Mesodermal cell (in vitro differentiated cells): ENCODE results near the gene ACY1. TPM values are rescaled to one million over a fixed set of nuclear protein-coding genes. Genes with fewer than 3 reads are reported as not detected.

Experiments
- H3K27ac ChIP-seq: 2 replicates; pipeline ENCODE4 v1.7.0; 2013; ENCODE audit warnings: mild to moderate bottlenecking, low read depth, low read length, moderate library complexity; ENCODE audit not compliant: severe bottlenecking
- H3K36me3 ChIP-seq: 2 replicates; pipeline ENCODE4 v1.7.1; 2013; ENCODE audit warnings: mild to moderate bottlenecking, low read length, moderate library complexity; ENCODE audit not compliant: control insufficient read depth, insufficient read depth
- H3K4me1 ChIP-seq: one replicate; pipeline ENCODE4 v1.7.1; 2013; ENCODE audit warnings: mild to moderate bottlenecking, low read length; ENCODE audit not compliant: insufficient read depth, control insufficient read depth, poor library complexity, severe bottlenecking
- H3K4me3 ChIP-seq: 2 replicates; pipeline ENCODE4 v1.7.0; 2013; ENCODE audit warnings: low read length, control low read depth, mild to moderate bottlenecking; ENCODE audit not compliant: insufficient read depth, poor library complexity, severe bottlenecking; ENCODE audit errors: extremely low read depth
- H3K9me3 ChIP-seq: 2 replicates; pipeline ENCODE4 v1.7.1; 2013; ENCODE audit warnings: mild to moderate bottlenecking, low read length, moderate library complexity; ENCODE audit not compliant: control insufficient read depth
- WGBS, 2 experiments: methylation state at CpG; one replicate each; pipeline ENCODE4 v1.1.5; 2013; ENCODE audit warnings: missing lambda C conversion rate in 2 of 2; ENCODE audit not compliant: insufficient coverage in 2 of 2; 5-methylcytosine and 5-hydroxymethylcytosine counted together
- polyA plus RNA-seq, 2 experiments: library from polyadenylated mRNA; stranded (reverse); fragments of 50-300 nt; gene quantifications; one replicate each; pipeline ENCODE4 v1.2.3, GENCODE V29; 2013

Gene ACY1
- polyA plus RNA-seq (2013, experiment 1 of 2): 32.6 TPM
- polyA plus RNA-seq (2013, experiment 2 of 2): 27.5 TPM

DNA sequence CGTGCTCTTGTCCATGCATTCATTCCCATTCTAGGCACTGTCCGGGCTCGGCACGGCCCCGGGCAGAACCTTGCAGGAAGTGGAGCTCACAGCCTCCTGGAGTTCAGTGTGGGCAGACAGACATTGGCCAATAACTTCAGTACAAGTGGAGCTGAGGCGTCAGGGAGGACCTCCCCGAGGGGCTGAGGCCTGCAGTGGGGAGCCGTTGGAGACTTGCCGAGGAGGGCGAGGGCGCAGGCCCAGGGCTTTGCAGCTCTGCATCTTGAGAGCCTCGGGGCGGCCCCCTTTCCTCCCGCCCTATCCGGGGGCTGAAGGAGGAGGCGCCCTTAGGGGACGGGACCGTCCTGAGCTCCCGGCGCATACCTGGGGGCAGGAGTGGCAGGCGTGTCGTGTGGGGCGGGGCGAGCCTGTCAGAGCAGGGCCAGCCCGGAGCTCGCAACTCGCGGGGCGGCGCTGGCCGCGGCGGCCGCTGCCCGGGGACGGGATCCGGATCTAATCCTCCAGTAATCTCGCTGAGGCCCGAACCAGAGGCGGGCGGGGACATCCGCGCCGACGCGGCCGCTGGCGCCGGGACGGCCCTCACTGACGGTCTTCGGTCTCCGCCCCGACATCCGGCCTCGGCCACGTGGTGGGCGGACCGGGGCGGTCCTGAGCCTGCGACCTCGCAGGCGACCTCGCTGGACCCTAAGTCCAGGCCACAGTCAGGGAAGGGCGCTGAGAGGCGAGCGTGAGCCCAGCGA, at the start of gene ACY1:
ACY1 (plus strand) TSS at position 698 of the 740 bp plus-strand sequence. CDS start 530 bp downstream, outside the sequence.
- whole genome bisulfite sequencing, 2 experiments: 0 to 2% methylated on average over 46 to 59 of the region's 68 CpGs
- peak within 1 kb of the TSS; percentile 56 for H3K4me3 ChIP-seq
- H3K4me1 ChIP-seq: peaks cover 5% of the 10 kb centered on the region
- H3K36me3 ChIP-seq: peaks cover 12% of the 10 kb centered on the region
- peak within 1 kb of the TSS; percentile 94 for H3K27ac ChIP-seq
- no peaks in the 10 kb centered on the region for H3K9me3 ChIP-seq

DNA sequence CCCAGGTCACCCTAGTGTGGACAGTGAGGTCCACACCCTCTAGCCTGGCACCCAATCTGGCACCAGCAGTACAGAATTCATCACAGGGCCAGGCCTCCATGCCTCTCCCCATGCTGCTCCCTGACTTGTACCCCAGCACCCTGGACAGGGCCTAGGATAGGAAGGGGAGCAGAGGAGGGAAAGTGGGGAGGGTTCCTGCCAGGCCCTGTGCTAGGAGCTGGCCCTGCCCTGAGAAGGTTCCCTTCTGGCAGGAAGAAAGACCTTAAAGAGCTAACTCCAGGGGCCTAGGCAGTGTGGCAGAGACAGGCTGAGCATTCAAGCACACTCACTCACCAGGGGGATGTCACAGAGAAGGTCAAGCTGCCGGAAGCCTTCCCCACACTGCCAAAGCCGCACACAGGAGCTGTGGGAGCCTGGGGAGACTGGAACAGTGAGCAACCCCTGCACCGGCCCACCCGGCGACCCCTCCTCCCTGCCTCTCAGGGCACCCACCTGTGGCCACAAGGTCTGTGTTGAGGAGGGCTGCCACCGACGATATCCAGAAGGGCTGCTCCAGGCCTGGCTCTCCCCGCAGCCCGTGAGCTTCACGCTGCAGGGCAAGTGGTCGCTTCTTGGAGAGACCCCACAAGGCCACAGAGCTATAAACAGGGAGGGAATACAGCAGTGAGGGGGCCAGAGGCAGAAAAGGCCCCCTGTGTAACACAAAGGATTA, 49.0 kb upstream of the ACY1 start:
- no peak overlapping the region for H3K4me3 ChIP-seq
- no peak overlapping the region for H3K27ac ChIP-seq
- 96% methylated on average over 4 to 9 of the region's 11 CpGs for WGBS, 2 experiments
- peaks cover 70% of the 10 kb centered on the region for H3K36me3 ChIP-seq
- H3K4me1 ChIP-seq: no peaks in the 10 kb centered on the region
- no peaks in the 10 kb centered on the region for H3K9me3 ChIP-seq

DNA sequence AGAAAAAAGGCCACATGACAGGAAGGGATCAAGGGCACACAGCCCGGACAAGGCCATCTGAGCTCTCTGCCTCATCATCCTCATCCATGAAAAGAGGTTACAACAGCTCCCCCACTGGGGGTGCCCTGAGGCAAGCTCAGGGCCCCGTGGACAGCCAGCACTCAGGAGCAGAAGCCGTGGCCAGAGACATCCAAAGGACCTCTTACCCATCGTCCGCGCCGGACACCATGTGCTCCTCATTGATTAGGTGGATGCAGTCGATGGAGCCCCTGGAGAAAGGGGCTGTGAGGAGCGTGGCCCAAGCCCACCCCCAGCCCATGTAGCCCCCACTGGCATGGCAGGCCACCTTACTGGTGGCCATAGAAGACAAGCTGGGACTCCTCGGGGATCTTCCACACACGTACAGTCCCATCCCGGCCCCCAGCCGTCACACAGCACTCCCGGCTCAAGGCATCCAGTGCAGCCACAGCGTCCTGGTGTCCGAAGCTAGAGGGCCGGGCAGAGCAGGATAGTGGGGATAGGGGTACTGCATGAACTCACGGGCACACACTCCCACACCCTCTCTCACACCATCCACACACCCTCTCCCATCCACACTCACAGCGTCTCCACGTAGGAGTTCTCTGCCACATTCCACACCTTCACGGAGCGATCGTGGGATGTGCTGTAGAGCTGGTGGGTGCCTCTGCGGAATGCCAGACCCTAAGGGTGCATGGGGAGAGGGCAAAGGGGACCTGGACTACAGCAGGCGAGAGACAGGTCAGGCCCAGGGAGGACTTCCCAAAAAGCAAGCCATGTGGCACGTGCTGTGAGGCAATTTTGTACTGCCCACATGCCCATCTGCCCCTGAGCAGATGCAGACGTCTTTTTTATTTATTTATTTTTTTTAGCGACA, 48.1 kb upstream of the ACY1 start:
- no peak overlapping the region for H3K27ac ChIP-seq
- H3K9me3 ChIP-seq: no peaks in the 10 kb centered on the region
- H3K4me3 ChIP-seq: no peak overlapping the region
- WGBS, 2 experiments: 94 to 97% methylated on average over 18 to 20 of the region's 28 CpGs
- peaks cover 5% of the 10 kb centered on the region for H3K4me1 ChIP-seq
- peaks cover 72% of the 10 kb centered on the region for H3K36me3 ChIP-seq

DNA sequence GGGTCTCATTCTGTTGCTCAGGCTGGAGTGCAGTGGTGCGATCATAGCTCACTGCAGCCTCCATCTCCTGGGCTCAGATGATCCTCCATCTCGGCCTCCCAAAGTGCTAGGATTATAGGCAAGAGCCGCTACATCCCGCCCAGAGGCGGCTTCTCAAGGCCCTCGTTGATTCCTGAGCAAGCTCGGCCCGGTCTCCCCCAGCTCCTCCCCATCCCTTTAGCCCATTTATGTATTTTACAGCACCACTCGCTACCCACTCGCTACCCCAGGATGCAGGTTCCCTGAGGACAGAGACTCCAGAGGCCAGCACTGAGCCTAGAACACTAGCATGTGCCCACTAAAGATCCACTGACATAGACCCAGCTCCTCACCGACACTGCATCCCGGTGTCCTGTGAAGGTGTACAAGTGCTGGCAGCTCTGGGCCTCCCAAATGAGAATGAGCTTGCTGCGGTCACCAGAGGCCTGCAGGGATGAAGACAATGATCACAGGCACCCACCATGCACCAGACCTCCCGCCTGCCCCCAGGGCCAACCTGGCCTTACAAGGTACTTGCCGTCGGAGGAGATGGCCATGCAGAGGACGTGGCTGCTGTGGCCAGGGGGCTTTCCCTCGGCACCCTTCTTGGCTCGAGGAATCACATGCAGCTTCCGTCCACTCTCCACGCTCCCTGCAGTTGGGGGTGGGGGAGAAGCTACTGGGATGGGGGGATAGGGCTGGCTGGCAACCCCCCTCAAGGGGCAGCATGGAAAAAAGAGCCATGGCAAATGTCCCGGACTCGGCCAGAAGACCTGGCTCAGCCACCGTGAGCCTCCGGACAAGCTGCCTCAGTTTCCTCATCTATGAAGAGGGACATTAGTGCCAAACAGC, 47.2 kb upstream of the ACY1 start:
- Histone ChIP-seq H3K4me3 (no peak overlapping the region), H3K9me3 (no peaks in the 10 kb centered on the region), H3K36me3 (peaks cover 73% of the 10 kb centered on the region), H3K27ac (no peak overlapping the region), H3K4me1 (peaks cover 10% of the 10 kb centered on the region)
- WGBS, 2 experiments: 93 to 99% methylated on average over 18 to 19 of the region's 25 CpGs

DNA sequence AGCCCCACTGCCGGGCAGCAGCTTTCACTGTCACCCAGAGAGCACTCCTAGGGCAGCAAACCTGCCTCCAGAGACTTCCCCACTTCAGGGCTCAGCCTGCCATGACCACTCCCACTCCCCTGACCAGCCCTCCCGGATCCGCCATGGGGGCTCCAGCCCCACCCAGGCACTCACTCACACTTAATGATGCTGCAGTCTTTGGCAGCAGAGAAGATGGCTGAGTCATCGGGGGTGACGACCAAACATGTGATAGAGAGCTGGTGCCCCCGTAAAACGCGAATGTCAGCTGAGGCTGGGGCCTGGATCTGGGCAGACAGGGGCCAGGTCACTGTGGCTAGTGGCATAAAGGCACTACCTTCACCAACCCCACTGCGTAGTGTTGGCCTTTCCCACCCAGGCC, 46.3 kb upstream of the ACY1 start:
- H3K27ac ChIP-seq: no peak overlapping the region
- H3K36me3 ChIP-seq: peaks cover 73% of the 10 kb centered on the region
- H3K4me3 ChIP-seq: no peak overlapping the region
- H3K9me3 ChIP-seq: no peaks in the 10 kb centered on the region
- WGBS, 2 experiments: 92% methylated on average over 9 of the region's 9 CpGs
- H3K4me1 ChIP-seq: peaks cover 10% of the 10 kb centered on the region

DNA sequence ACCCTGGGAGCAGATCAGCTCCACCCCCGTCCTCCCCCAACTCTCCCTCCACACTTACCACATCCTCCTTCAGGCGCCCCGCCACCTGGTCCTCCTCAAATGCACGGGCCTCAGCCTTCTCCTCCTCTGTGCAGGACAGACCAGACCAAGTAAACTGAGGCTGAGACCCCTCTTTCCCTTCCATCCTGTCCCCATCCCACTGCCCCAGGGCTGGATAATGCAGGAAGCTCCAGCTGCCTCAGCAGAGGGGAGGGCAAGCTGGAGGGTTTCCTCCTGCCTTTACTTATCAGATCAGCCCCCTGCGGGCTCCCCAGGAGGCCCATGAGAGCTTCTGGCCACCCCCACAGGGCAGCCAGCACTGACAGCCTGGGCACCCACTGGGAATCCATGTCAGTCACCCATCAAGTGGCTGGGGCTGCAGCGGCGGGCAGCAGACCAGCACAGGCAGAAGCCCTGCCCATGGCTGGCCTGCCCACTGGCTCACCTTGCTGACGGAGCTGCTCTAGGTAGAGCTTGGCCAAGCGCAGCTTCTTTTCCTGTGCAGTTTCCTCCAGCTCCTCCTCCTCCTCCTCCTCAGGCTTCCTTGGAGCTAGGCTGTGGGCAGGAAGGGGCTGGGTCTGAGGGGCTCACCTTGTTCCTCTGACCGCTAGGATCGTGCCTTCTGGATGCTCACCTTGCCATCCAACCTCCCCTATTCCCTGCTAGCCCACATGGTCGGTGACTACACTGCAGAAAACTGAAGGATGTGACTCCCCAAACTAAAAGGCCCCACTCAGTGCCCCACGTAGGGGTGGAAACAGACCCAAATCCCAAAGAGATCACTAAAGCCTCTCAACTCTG, 45.5 kb upstream of the ACY1 start:
- Histone ChIP-seq H3K27ac (no peak overlapping the region), H3K36me3 (peaks cover 67% of the 10 kb centered on the region)

DNA sequence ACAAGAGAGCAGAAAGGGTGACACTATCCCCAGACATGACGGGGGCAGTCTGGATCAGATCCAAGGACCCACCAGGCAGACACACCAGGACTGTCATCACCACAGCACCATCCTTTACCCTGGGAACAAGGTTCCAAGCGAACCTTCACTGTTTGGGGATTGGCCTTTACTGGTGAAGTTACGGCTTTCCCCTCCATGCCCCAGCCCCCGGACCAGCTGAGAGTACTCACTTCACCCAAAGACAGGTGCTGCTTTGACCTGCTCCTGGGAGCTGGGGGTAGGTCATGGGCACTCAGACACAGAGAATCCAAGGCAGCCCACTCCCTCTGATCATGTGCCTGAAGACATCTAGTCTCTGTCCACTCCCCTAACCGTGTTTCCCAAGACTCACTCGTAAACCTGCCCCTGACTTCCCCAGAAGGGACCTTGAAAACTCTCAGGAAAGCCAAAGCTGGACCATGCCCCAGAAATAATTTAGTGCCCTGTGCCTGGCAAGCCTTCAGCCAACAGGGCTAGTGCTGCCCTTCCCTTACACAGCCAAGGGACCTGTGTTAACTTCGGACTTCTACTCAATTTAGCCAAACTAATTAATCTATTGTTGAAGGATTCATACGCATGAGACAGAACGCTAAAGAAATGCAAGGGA, 44.4 kb upstream of the ACY1 start:
- Histone ChIP-seq H3K4me3 (no peak overlapping the region), H3K27ac (no peak overlapping the region), H3K4me1 (peaks cover 18% of the 10 kb centered on the region), H3K9me3 (no peaks in the 10 kb centered on the region), H3K36me3 (peaks cover 57% of the 10 kb centered on the region)
- WGBS, 2 experiments: 91 to 93% methylated on average over 6 to 7 of the region's 9 CpGs

More for the DNA sequence above, 45.5 kb upstream of the ACY1 start:
- Histone ChIP-seq H3K9me3 (no peaks in the 10 kb centered on the region), H3K4me1 (peaks cover 15% of the 10 kb centered on the region), H3K4me3 (no peak overlapping the region)
- 93 to 98% methylated on average over 7 to 8 of the region's 13 CpGs for WGBS, 2 experiments

DNA sequence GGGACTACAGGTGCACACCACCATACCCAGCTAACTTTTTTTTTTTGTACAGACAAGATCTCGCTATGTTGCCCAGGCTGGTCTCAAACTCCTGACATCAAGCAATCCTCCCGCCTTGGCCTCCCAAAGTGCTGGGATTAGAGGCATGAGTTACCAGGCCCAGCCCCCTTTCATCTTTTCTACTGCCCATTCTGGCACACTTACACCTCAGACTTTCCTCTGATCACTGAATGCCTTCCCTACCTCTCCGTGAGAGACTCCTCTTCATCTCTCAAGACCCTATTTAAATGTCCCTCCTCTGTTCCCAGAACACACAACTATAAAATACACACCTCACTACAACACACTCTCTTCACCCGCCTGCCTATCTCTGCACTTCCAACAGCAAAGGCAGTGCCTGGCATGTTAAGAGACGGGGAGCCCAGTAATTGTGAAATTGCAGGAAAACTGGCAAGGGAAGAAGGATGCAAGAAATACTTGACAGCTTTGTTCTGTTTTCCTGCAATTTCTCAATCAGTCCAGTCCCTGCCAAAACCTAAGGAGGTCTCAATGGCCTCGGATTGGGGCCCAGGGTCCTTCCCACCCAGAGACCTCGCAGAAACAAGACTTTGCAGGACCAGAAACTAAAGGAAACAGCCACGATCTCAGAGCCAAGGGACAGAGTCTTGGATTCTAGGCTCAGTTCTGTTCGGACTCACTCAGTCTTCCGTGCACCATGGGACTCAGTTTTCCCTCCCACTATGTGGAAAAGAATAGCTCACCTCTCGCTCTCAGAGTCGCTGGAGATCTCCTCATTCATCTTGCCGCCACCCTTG, 42.5 kb upstream of the ACY1 start:
- WGBS, 2 experiments: 34 to 41% methylated on average over 12 to 13 of the region's 13 CpGs
- Histone ChIP-seq H3K4me3 (peak overlapping the region; percentile 75), H3K36me3 (peaks cover 37% of the 10 kb centered on the region), H3K4me1 (peaks cover 18% of the 10 kb centered on the region), H3K9me3 (no peaks in the 10 kb centered on the region), H3K27ac (peak overlapping the region; percentile 55)
